Measurements from ENCODE around the gene METRN. TPM values are rescaled to one million over a fixed set of nuclear protein-coding genes. Genes with fewer than 3 reads are reported as not detected.

METRN gene
- total RNA-seq, 2 experiments from 2014 or later, result 2.6 to 3.2 TPM

DNA sequence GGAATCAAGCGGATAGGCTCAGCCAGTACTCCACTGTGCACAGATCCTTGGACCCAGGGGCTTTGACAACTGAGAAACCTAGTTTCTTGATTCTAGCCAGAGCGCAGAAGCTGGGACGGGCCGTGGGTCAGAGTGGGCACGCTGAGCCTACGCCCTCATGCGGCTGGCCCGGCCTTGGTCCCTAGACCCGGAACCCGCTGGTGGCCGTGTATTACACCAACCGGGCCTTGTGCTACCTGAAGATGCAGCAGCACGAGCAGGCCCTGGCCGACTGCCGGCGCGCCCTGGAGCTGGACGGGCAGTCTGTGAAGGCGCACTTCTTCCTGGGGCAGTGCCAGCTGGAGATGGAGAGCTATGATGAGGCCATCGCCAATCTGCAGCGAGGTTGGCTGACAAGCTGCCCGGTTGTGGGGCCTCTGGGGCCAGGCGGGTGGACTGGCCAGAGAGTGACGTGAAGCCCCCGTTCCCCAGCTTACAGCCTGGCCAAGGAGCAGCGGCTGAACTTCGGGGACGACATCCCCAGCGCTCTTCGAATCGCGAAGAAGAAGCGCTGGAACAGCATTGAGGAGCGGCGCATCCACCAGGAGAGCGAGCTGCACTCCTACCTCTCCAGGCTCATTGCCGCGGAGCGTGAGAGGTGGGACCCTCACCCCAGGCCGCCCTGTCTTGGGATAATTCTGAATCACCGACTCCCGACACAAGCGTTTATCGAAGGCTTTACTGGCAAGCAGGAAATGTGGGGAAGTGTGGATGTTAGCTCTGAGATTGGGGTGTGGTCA, 33.8 kb upstream of the METRN start:
- ATAC-seq (ENCODE audit: poor library complexity) (no peak), DNase-seq (no peak)
- TF ChIP-seq, protein P1, sequence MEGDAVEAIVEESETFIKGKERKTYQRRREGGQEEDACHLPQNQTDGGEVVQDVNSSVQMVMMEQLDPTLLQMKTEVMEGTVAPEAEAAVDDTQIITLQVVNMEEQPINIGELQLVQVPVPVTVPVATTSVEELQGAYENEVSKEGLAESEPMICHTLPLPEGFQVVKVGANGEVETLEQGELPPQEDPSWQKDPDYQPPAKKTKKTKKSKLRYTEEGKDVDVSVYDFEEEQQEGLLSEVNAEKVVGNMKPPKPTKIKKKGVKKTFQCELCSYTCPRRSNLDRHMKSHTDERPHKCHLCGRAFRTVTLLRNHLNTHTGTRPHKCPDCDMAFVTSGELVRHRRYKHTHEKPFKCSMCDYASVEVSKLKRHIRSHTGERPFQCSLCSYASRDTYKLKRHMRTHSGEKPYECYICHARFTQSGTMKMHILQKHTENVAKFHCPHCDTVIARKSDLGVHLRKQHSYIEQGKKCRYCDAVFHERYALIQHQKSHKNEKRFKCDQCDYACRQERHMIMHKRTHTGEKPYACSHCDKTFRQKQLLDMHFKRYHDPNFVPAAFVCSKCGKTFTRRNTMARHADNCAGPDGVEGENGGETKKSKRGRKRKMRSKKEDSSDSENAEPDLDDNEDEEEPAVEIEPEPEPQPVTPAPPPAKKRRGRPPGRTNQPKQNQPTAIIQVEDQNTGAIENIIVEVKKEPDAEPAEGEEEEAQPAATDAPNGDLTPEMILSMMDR (IDR thresholded peaks at IDR 0.05), result no peak
- H3K4me3 ChIP-seq (ENCODE audit: low read length), result peak overlapping the region; percentile 76
- Mint-ChIP-seq H3K4me1 (ENCODE audit: low read depth) (peaks cover 20% of the 10 kb centered on the region), H3K9me3 (no peaks in the 10 kb centered on the region), H3K27me3 (no peaks in the 10 kb centered on the region), H3K27ac (peak overlapping the region; percentile 70), H3K4me3 (peak overlapping the region; percentile 83), H3K36me3 (ENCODE audit: low read depth) (peaks cover 19% of the 10 kb centered on the region)
- H3K9me3 ChIP-seq (ENCODE audit: control insufficient read depth in 1 of 2, insufficient read depth in 1 of 2, low read length in 2 of 2), result no peaks in the 10 kb centered on the region
- POLR2A ChIA-PET, result interaction anchor here (1.0 to 4.8 kb wide), 14 partner anchors 8 to 1524 kb away, joined by 3 to 55 read pairs (median 5); partner anchors contain the start of genes ANTKMT, METTL26, MLST8 and RHOT2
- H3K27me3 ChIP-seq (ENCODE audit: control insufficient read depth in 1 of 2, insufficient read depth in 2 of 2, low read length in 2 of 2), result peaks cover 5% of the 10 kb centered on the region in 2 experiments
- peak overlapping the region; percentile 41 to 53 for H3K27ac ChIP-seq (ENCODE audit: low read depth in 1 of 2, low read length in 2 of 2)
- CTCF ChIA-PET, result no interaction called here
- peaks cover 20% of the 10 kb centered on the region for H3K36me3 ChIP-seq (ENCODE audit: insufficient read depth, low read length)
- H3K4me1 ChIP-seq (ENCODE audit: insufficient read depth, low read length), result peaks cover 74% of the 10 kb centered on the region
- intact Hi-C loops (cut with DNase I, micrococcal nuclease), result no loop called here

DNA sequence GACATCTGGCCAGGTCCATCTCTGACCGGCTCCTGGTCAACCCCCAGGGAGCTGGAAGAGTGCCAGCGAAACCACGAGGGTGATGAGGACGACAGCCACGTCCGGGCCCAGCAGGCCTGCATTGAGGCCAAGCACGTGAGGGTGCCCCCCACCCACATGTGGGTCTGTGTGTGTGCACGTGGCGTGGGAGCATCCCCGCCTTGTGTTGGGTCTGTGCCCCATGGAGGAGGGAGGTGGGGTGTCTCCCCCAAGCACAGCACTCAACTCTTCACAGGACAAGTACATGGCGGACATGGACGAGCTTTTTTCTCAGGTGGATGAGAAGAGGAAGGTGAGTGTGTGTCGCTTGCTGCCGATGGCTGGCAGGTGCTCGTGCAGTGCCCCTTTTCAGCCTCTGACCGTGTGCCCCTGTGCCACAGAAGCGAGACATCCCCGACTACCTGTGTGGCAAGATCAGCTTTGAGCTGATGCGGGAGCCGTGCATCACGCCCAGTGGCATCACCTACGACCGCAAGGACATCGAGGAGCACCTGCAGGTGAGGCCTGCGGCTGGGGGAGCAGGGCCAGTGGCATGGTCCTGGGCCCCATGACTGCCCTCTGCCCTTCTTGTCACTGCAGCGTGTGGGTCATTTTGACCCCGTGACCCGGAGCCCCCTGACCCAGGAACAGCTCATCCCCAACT, 33.0 kb upstream of the METRN start:
- Histone ChIP-seq H3K9me3 (ENCODE audit: control insufficient read depth in 1 of 2, insufficient read depth in 1 of 2, low read length in 2 of 2) (no peaks in the 10 kb centered on the region), H3K27me3 (ENCODE audit: control insufficient read depth in 1 of 2, insufficient read depth in 2 of 2, low read length in 2 of 2) (peaks cover 0 to 1% of the 10 kb centered on the region in 2 experiments), H3K27ac (ENCODE audit: low read depth in 1 of 2, low read length in 2 of 2) (no peak overlapping the region), H3K36me3 (ENCODE audit: insufficient read depth, low read length) (peaks cover 27% of the 10 kb centered on the region), H3K4me1 (ENCODE audit: insufficient read depth, low read length) (peaks cover 71% of the 10 kb centered on the region), H3K4me3 (ENCODE audit: low read length) (no peak overlapping the region)
- intact Hi-C loops (cut with DNase I, micrococcal nuclease), result no loop called here
- TF ChIP-seq, protein P1 (IDR thresholded peaks at IDR 0.05), result no peak
- peaks cover 17% of the 10 kb centered on the region for H3K4me1 Mint-ChIP-seq (ENCODE audit: low read depth)
- peaks cover 19% of the 10 kb centered on the region for H3K36me3 Mint-ChIP-seq (ENCODE audit: low read depth)
- H3K9me3 Mint-ChIP-seq, result no peaks in the 10 kb centered on the region
- no peaks in the 10 kb centered on the region for H3K27me3 Mint-ChIP-seq
- ATAC-seq (ENCODE audit: poor library complexity) (no peak), DNase-seq (peak in 1 of 14 experiments; percentile 42)
- peak overlapping the region; percentile 70 for H3K27ac Mint-ChIP-seq
- ChIA-PET POLR2A (interaction anchor here (1.2 to 4.8 kb wide), 8 partner anchors 8 to 299 kb away, joined by 3 to 55 read pairs (median 6); partner anchors contain the start of genes METTL26, RHOT2, SOX8 and WDR24), CTCF (no interaction called here)
- H3K4me3 Mint-ChIP-seq, result peak overlapping the region; percentile 83

DNA sequence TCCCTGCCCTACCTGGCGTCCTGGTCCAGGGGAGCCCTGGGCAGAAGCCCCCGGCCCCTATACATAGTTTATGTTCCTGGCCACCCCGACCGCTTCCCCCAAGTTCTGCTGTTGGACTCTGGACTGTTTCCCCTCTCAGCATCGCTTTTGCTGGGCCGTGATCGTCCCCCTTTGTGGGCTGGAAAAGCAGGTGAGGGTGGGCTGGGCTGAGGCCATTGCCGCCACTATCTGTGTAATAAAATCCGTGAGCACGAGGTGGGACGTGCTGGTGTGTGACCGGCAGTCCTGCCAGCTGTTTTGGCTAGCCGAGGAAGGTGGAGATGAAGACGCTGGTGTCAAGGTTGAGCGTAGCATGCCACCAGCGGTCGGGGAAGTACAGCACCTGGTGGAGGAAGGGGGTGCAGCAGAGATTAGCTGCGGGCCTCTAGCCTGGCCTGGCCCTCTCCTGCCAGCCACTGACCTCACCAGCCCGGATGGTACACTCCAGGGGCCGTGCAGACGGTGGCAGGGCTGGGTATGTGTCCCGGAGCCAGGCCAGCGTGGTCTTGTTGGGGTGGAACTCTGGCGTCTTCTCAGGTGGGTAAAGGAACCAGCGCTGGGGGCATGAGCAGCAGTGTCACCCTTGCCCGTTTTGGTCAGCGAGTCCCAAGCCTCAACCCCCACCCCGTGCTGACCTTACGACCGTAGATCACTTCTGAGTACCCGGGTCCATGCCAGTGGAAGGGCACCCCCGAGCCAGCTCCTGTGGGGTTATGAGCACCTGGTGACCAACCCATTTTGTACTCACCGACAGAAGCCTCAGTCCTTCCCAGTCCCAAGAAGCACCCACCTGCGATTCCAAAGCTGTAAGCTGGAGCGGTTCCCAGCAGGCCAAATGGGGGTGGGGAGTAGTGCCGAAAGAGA, 32.2 kb upstream of the METRN start:
- no peak overlapping the region for H3K27ac ChIP-seq (ENCODE audit: low read depth in 1 of 2, low read length in 2 of 2)
- no peaks in the 10 kb centered on the region for H3K9me3 ChIP-seq (ENCODE audit: control insufficient read depth in 1 of 2, insufficient read depth in 1 of 2, low read length in 2 of 2)
- Mint-ChIP-seq H3K4me3 (peak overlapping the region; percentile 83), H3K36me3 (ENCODE audit: low read depth) (peaks cover 19% of the 10 kb centered on the region), H3K27ac (peak overlapping the region; percentile 69), H3K9me3 (no peaks in the 10 kb centered on the region), H3K4me1 (ENCODE audit: low read depth) (peaks cover 15% of the 10 kb centered on the region), H3K27me3 (no peaks in the 10 kb centered on the region)
- no peak for ATAC-seq (ENCODE audit: poor library complexity)
- TF ChIP-seq, protein P1 (IDR thresholded peaks at IDR 0.05), result no peak
- CTCF ChIA-PET, result no interaction called here
- H3K4me3 ChIP-seq (ENCODE audit: low read length), result no peak overlapping the region
- peaks cover 29% of the 10 kb centered on the region for H3K36me3 ChIP-seq (ENCODE audit: insufficient read depth, low read length)
- H3K27me3 ChIP-seq (ENCODE audit: control insufficient read depth in 1 of 2, insufficient read depth in 2 of 2, low read length in 2 of 2), result no peaks in the 10 kb centered on the region
- peak in 1 of 14 experiments; percentile 51 for DNase-seq
- POLR2A ChIA-PET, result interaction anchor here (2.5 to 4.8 kb wide), 2 partner anchors 12 to 15 kb away, joined by 12 to 55 read pairs; partner anchors contain the start of gene RHOT2
- H3K4me1 ChIP-seq (ENCODE audit: insufficient read depth, low read length), result peaks cover 65% of the 10 kb centered on the region
- intact Hi-C loops (cut with DNase I, micrococcal nuclease), result no loop called here
